ENCODE measurements around the gene SMYD1. TPM values are rescaled to one million over a fixed set of nuclear protein-coding genes. Genes with fewer than 3 reads are reported as not detected.
"Not testable (repeated sequence)": the region's sequence is repeated elsewhere in the genome, so short reads cannot be mapped to it uniquely, and the experiment has no call there.

The SMYD1 gene
- total RNA-seq, 1 donor from 2014 or later: not detected

DNA sequence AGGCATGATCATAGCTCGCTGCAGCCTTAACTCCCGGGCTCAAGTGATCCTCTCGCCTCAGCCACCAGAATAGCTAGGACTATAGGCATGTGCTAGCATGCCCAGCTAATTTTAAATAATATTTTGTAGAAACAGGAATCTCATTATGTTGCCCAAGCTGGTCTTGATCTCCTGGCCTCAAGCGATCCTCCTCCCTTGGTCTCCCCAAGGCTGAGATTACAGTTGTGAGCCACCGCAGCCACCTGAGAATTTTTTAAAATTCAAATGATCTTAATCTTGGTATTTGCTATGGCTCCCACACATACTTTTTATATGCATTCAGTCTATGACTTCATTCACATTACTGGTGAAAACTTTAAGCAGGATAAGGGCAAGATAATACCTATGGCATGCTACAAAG is 25.1 kb upstream of the SMYD1 start:
- H3K4me1 Mint-ChIP-seq (ENCODE audit: low read depth): peaks cover 22% of the 10 kb centered on the region
- no peak for DNase-seq (ENCODE audit: low spot score)
- H3K27ac Mint-ChIP-seq: no peak overlapping the region
- no peak overlapping the region for H3K4me3 Mint-ChIP-seq
- H3K36me3 Mint-ChIP-seq (ENCODE audit: low read depth): peaks cover 14% of the 10 kb centered on the region
- no peaks in the 10 kb centered on the region for H3K27me3 Mint-ChIP-seq (ENCODE audit: insufficient read depth)
- no peaks in the 10 kb centered on the region for H3K9me3 Mint-ChIP-seq
- intact Hi-C loops (cut with micrococcal nuclease): no loop called here

DNA sequence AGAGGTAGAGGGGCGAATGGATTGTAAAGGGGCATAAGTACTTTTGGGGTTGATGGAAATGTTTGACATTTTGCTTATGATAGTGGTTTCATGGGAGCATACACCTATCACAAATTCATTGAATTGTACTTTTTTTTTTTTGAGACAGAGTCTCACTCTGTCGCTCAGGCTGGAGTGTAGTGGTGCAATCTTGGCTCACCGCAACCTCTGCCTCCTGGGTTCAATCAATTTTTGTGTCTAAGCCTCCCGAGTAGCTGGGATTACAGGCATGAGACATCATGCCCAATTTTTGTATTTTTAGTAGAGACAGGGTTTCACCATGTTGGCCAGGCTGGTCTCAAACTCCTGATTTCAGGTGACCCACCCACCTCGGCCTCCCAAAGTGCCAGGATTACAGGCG is 22.1 kb upstream of the SMYD1 start:
- H3K27me3 Mint-ChIP-seq (ENCODE audit: insufficient read depth); H3K4me3 Mint-ChIP-seq; DNase-seq (ENCODE audit: low spot score); H3K9me3 Mint-ChIP-seq; H3K27ac Mint-ChIP-seq; intact Hi-C loops (cut with micrococcal nuclease): not testable (repeated sequence)
- Mint-ChIP-seq H3K4me1 (ENCODE audit: low read depth) (peaks cover 12% of the 10 kb centered on the region), H3K36me3 (ENCODE audit: low read depth) (peaks cover 22% of the 10 kb centered on the region)

- Mint-ChIP-seq H3K4me3 (no peak overlapping the region), H3K36me3 (ENCODE audit: low read depth) (peaks cover 30% of the 10 kb centered on the region)
- intact Hi-C loops (cut with micrococcal nuclease): no loop called here
These were observed 19.1 kb upstream of the SMYD1 start for GRCh38 chr2:88048541-88048940.

GRCh38 chr2:88049622-88050021 is 18.0 kb upstream of the SMYD1 start:
- Mint-ChIP-seq H3K4me1 (ENCODE audit: low read depth) (peaks cover 30% of the 10 kb centered on the region), H3K36me3 (ENCODE audit: low read depth) (peaks cover 31% of the 10 kb centered on the region), H3K27ac (no peak overlapping the region), H3K9me3 (no peaks in the 10 kb centered on the region), H3K27me3 (ENCODE audit: insufficient read depth) (no peaks in the 10 kb centered on the region), H3K4me3 (no peak overlapping the region)
- no peak for DNase-seq (ENCODE audit: low spot score)
- intact Hi-C loops (cut with micrococcal nuclease): loop anchor here (10.0 kb wide), 1 partner anchor 575 kb away; the partner anchor contains the start of gene EIF2AK3

More at GRCh38 chr2:88048541-88048940, 19.1 kb upstream of the SMYD1 start:
- DNase-seq (ENCODE audit: low spot score): no peak
- Mint-ChIP-seq H3K9me3 (no peaks in the 10 kb centered on the region), H3K27me3 (ENCODE audit: insufficient read depth) (no peaks in the 10 kb centered on the region), H3K4me1 (ENCODE audit: low read depth) (peaks cover 21% of the 10 kb centered on the region), H3K27ac (no peak overlapping the region)

GRCh38 chr2:88051792-88052191 is 15.8 kb upstream of the SMYD1 start:
- no peaks in the 10 kb centered on the region for H3K9me3 Mint-ChIP-seq
- intact Hi-C loops (cut with micrococcal nuclease): loop anchor here (10.0 kb wide), 1 partner anchor 573 kb away; the partner anchor contains the start of gene EIF2AK3
- peaks cover 48% of the 10 kb centered on the region for H3K4me1 Mint-ChIP-seq (ENCODE audit: low read depth)
- no peak overlapping the region for H3K4me3 Mint-ChIP-seq
- H3K36me3 Mint-ChIP-seq (ENCODE audit: low read depth): peaks cover 32% of the 10 kb centered on the region
- H3K27ac Mint-ChIP-seq: no peak overlapping the region
- no peaks in the 10 kb centered on the region for H3K27me3 Mint-ChIP-seq (ENCODE audit: insufficient read depth)
- DNase-seq (ENCODE audit: low spot score): no peak

DNA sequence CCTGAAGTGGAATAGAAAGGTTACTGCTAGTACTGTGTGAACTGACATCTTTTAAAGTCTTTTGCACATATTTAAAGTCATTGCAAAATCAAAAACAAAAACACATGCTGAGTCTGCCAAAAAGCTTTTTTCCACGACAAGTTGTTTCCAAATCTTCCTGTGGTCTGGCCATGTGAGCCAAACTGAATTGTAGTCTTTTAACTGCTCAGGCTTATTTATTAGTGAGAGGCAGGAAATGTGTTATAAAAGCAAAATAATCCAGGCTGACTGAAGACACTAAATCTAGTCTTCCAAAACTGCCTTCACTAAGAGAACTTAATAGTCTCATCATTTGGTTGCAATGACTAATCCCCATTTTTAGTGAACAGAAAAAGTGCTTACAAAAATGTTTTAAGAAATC is 14.3 kb upstream of the SMYD1 start:
- Mint-ChIP-seq H3K27ac (peak overlapping the region; percentile 74), H3K27me3 (ENCODE audit: insufficient read depth) (no peaks in the 10 kb centered on the region), H3K4me3 (peak overlapping the region; percentile 93), H3K4me1 (ENCODE audit: low read depth) (peaks cover 63% of the 10 kb centered on the region), H3K36me3 (ENCODE audit: low read depth) (peaks cover 32% of the 10 kb centered on the region), H3K9me3 (no peaks in the 10 kb centered on the region)
- intact Hi-C loops (cut with micrococcal nuclease): loop anchor here (1.0 to 10.0 kb wide), 2 partner anchors 37 to 572 kb away; partner anchors contain the start of genes EIF2AK3 and RNU2-63P
- no peak for DNase-seq (ENCODE audit: low spot score)

DNA sequence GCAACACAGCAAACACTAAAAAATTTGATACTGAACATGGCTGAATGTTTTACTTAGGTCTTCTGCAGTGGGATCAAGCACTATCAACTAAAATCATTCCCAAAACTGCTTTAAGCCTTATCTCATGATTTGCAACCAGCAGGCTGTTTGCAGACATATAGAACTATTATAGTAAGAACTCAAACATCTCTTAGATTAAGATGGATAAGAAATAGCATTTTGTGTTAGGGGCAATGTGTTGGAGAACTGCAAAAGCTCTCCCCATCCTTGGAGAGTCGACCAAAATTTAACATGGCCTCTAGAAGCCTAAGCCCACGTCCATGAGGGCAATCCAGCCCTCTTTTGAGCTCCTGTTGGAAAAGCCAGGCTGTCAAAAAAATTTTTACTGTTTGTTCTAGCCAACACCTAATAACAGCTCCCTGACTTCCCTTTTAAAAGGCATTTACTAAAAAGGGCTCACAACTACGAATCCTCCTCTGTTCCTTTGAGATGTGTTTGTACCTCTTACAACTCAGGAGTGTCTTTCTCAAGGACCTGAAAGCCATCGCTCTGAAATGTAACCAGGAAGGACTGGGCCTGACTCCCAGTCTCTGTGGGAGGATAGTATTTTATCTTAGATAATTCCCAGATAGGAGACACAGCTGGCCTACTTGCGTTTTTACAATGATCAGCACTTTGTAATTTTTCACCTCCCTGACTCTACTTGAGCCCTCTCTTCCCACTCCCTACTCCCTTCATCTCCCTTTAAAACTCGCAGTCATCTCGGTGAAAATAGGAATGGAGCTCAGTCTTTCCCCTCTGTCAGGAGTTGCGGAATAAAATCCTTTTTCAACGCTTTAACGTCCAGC is 13.5 kb upstream of the SMYD1 start:
- Mint-ChIP-seq H3K36me3 (ENCODE audit: low read depth) (peaks cover 27% of the 10 kb centered on the region), H3K27ac (peak overlapping the region; percentile 88), H3K9me3 (no peaks in the 10 kb centered on the region), H3K27me3 (ENCODE audit: insufficient read depth) (no peaks in the 10 kb centered on the region), H3K4me1 (ENCODE audit: low read depth) (peaks cover 62% of the 10 kb centered on the region), H3K4me3 (peak overlapping the region; percentile 93)
- intact Hi-C loops (cut with micrococcal nuclease): loop anchor here (1.0 to 10.0 kb wide), 3 partner anchors 15 to 571 kb away; partner anchors contain the start of genes EIF2AK3 and RNU2-63P
- DNase-seq (ENCODE audit: low spot score): no peak

GRCh38 chr2:88054782-88055370 is 12.7 kb upstream of the SMYD1 start:
- intact Hi-C loops (cut with micrococcal nuclease): loop anchor here (2.0 to 10.0 kb wide), 2 partner anchors 16 to 570 kb away; partner anchors contain the start of gene EIF2AK3
- no peaks in the 10 kb centered on the region for H3K27me3 Mint-ChIP-seq (ENCODE audit: insufficient read depth)
- DNase-seq (ENCODE audit: low spot score): no peak
- H3K36me3 Mint-ChIP-seq (ENCODE audit: low read depth): peaks cover 27% of the 10 kb centered on the region
- H3K4me3 Mint-ChIP-seq: peak overlapping the region; percentile 93
- H3K9me3 Mint-ChIP-seq: no peaks in the 10 kb centered on the region
- H3K27ac Mint-ChIP-seq: peak overlapping the region; percentile 88
- peaks cover 62% of the 10 kb centered on the region for H3K4me1 Mint-ChIP-seq (ENCODE audit: low read depth)

DNA sequence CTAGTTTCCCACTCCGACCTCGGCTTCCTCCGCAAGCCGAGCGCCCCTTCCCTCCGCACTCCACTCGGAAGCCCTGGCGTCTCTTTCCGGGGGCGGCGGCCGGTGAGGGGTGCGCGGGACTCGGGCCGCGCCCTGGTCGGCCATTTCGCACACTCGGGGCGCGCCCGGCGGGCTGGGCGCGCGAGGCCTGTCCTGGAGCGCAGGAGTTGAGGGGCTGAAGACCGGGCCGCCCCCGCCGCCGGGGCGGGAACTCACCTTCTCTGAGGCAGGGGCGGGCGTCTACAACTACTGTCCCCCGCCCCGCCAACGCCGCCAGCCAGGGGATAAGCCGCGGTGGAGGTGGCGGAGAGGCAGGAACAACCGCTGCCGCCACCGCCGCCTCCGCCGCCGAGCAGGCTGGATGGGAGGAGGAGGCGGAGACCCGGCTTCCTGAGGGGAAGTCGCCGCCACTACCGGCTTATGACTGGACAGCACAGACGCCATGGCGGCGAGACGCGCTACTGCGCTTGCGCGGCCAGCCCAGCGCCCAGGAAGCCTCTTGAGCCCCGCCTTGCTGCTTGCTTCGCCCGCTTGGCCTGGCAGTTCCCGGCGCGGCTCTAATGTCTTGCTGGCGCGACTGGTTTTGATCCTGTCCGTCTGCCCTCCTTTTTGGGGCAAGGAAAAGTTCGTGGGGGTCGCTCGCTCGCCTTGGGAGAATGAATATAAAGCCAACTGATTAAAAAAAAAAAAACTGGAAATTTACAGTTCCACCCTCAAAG is 12.1 kb upstream of the SMYD1 start, which contains the start of gene KRCC1:
Gene KRCC1, minus strand, starts transcription at position 413 of the 758 bp plus-strand sequence. CDS start 27,220 bp downstream, outside the sequence.
- no peaks in the 10 kb centered on the region for H3K27me3 Mint-ChIP-seq (ENCODE audit: insufficient read depth)
- intact Hi-C loops (cut with micrococcal nuclease): loop anchor here (2.0 to 10.0 kb wide), 2 partner anchors 17 to 569 kb away; partner anchors contain the start of gene EIF2AK3
- no peaks in the 10 kb centered on the region for H3K9me3 Mint-ChIP-seq
- peak; percentile 95 for DNase-seq (ENCODE audit: low spot score)
- H3K36me3 Mint-ChIP-seq (ENCODE audit: low read depth): peaks cover 23% of the 10 kb centered on the region
- peak within 1 kb of the TSS; percentile 93 for H3K4me3 Mint-ChIP-seq
- H3K4me1 Mint-ChIP-seq (ENCODE audit: low read depth): peaks cover 62% of the 10 kb centered on the region
- H3K27ac Mint-ChIP-seq: peak within 1 kb of the TSS; percentile 98

GRCh38 chr2:88057437-88057844 is 10.2 kb upstream of the SMYD1 start:
- Mint-ChIP-seq H3K27me3 (ENCODE audit: insufficient read depth) (peaks cover 2% of the 10 kb centered on the region), H3K4me1 (ENCODE audit: low read depth) (peaks cover 57% of the 10 kb centered on the region), H3K9me3 (no peaks in the 10 kb centered on the region), H3K36me3 (ENCODE audit: low read depth) (peaks cover 17% of the 10 kb centered on the region), H3K27ac (peak overlapping the region; percentile 4), H3K4me3 (peak overlapping the region; percentile 37)
- intact Hi-C loops (cut with micrococcal nuclease): loop anchor here (10.0 kb wide), 1 partner anchor 567 kb away; the partner anchor contains the start of gene EIF2AK3
- DNase-seq (ENCODE audit: low spot score): no peak

- no peak for DNase-seq (ENCODE audit: low spot score)
- Mint-ChIP-seq H3K4me3 (no peak overlapping the region), H3K27me3 (ENCODE audit: insufficient read depth) (peaks cover 2% of the 10 kb centered on the region), H3K36me3 (ENCODE audit: low read depth) (peaks cover 14% of the 10 kb centered on the region), H3K9me3 (no peaks in the 10 kb centered on the region), H3K27ac (peak overlapping the region; percentile 15), H3K4me1 (ENCODE audit: low read depth) (peaks cover 50% of the 10 kb centered on the region)
- intact Hi-C loops (cut with micrococcal nuclease): loop anchor here (10.0 kb wide), 1 partner anchor 567 kb away; the partner anchor contains the start of gene EIF2AK3
These were observed 9.4 kb upstream of the SMYD1 start for GRCh38 chr2:88058191-88058590.
